Esophagus squamous epithelium (tissue), 4 donors: Measurements from ENCODE around the gene CDC25C.

Source experiments
- POLR2A ChIP-seq, 4 donors: fragments of 450-650 bp; IDR thresholded peaks; one replicate each; pipeline ENCODE4 v1.6.1; 2017; ENCODE audit warnings: antibody characterized with exemption in 4 of 4, mild to moderate bottlenecking in 4 of 4, moderate library complexity in 3 of 4
- TF ChIP-seq, protein P1 (sequence below), 6 experiments: fragments of 450-650 bp in 4 of 6; fragments of 200-600 bp in 2 of 6; sonication (generic) in 2 of 6; IDR thresholded peaks; one replicate each; pipeline ENCODE4 v1.5.1; 2016 to 2019; ENCODE audit warnings: antibody characterized with exemption in 6 of 6, mild to moderate bottlenecking in 4 of 6, moderate library complexity in 4 of 6

GRCh38 chr5:138238034-138238433 lies 93.6 kb downstream of the CDC25C start:
- TF ChIP-seq, protein P1, sequence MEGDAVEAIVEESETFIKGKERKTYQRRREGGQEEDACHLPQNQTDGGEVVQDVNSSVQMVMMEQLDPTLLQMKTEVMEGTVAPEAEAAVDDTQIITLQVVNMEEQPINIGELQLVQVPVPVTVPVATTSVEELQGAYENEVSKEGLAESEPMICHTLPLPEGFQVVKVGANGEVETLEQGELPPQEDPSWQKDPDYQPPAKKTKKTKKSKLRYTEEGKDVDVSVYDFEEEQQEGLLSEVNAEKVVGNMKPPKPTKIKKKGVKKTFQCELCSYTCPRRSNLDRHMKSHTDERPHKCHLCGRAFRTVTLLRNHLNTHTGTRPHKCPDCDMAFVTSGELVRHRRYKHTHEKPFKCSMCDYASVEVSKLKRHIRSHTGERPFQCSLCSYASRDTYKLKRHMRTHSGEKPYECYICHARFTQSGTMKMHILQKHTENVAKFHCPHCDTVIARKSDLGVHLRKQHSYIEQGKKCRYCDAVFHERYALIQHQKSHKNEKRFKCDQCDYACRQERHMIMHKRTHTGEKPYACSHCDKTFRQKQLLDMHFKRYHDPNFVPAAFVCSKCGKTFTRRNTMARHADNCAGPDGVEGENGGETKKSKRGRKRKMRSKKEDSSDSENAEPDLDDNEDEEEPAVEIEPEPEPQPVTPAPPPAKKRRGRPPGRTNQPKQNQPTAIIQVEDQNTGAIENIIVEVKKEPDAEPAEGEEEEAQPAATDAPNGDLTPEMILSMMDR (IDR thresholded peaks at IDR 0.05): no peak
- TF ChIP-seq POLR2A (IDR thresholded peaks at IDR 0.05): no peak
